Esophagus (tissue), 2 donors: ENCODE data around the gene SPTBN4. TPM values are rescaled to one million over a fixed set of nuclear protein-coding genes. Genes with fewer than 3 reads are reported as not detected.
"Not testable (repeated sequence)": the region's sequence is repeated elsewhere in the genome, so short reads cannot be mapped to it uniquely, and the experiment has no call there.

ENCODE experiments used
- H3K27ac ChIP-seq, 2 donors: one replicate each; pipeline ENCODE4 v1.5.1; 2013; ENCODE audit warnings: low read depth in 2 of 2, mild to moderate bottlenecking in 2 of 2, inconsistent platforms in 1 of 2, low read length in 1 of 2, moderate library complexity in 1 of 2
- H3K27me3 ChIP-seq, 2 donors: one replicate each; pipeline ENCODE4 v1.6.1; 2013; ENCODE audit warnings: low read length in 2 of 2, control low read depth in 1 of 2, mild to moderate bottlenecking in 1 of 2; ENCODE audit not compliant: insufficient read depth in 2 of 2, control insufficient read depth in 1 of 2
- H3K36me3 ChIP-seq, 2 donors: one replicate each; pipeline ENCODE4 v1.6.1; 2013; ENCODE audit warnings: low read length in 1 of 2; ENCODE audit not compliant: control insufficient read depth in 2 of 2, insufficient read depth in 2 of 2
- H3K4me1 ChIP-seq, 2 donors: one replicate each; pipeline ENCODE4 v1.6.1; 2013; ENCODE audit warnings: low read length in 1 of 2; ENCODE audit not compliant: control insufficient read depth in 2 of 2, insufficient read depth in 2 of 2
- H3K4me3 ChIP-seq, 2 donors: one replicate each; pipeline ENCODE4 v1.5.1; 2013; ENCODE audit warnings: low read length in 2 of 2, mild to moderate bottlenecking in 2 of 2, low read depth in 1 of 2, moderate library complexity in 1 of 2
- H3K9me3 ChIP-seq, 2 donors: one replicate each; pipeline ENCODE4 v1.6.1; 2013; ENCODE audit warnings: mild to moderate bottlenecking in 2 of 2, low read depth in 1 of 2, low read length in 1 of 2, moderate library complexity in 1 of 2; ENCODE audit not compliant: control insufficient read depth in 2 of 2, insufficient read depth in 1 of 2
- WGBS, 2 donors: extraction: QIAGEN DNeasy Blood & Tissue Kit; methylation state at CpG; one replicate each; pipeline ENCODE4 v1.1.7; 2013; 5-methylcytosine and 5-hydroxymethylcytosine counted together
- polyA plus RNA-seq, 2 donors: library from polyadenylated mRNA; stranded (reverse); fragments of 200-250 nt; gene quantifications; one replicate each; pipeline ENCODE4 v1.2.3, GENCODE V29; 2013
- donor health status: healthy with polysubstance abuse.
- donor health status: Bipolar disorder and iron deficiency.

The SPTBN4 gene
- polyA plus RNA-seq, 2 donors = 0.68 to 1.2 TPM

DNA sequence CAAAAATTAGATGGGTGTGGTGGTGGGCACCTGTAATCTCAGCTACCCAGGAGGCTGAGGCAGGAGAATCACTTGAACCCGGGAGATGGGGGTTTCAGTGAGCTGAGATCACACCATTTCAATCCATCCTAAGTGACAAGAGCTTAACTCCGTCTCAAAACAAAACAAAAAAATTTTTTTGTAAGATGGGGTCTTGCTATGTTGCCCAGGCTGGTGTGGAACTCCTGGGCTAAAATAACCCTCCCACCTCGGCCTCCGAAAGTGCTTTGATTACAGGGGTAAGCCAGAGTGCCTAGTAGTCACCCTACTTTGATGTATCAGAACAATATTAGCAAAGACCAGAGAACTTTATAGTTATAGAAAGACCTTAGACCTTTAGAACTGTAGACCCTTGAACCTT is 7.9 kb downstream of the SPTBN4 start:
- Histone ChIP-seq H3K9me3 (no peaks in the 10 kb centered on the region), H3K27me3 (no peaks in the 10 kb centered on the region), H3K4me3 (no peak overlapping the region), H3K36me3 (no peaks in the 10 kb centered on the region), H3K4me1 (no peaks in the 10 kb centered on the region), H3K27ac (no peak overlapping the region)
- WGBS, 2 donors = 86 to 91% methylated on average over 4 of the region's 4 CpGs

DNA sequence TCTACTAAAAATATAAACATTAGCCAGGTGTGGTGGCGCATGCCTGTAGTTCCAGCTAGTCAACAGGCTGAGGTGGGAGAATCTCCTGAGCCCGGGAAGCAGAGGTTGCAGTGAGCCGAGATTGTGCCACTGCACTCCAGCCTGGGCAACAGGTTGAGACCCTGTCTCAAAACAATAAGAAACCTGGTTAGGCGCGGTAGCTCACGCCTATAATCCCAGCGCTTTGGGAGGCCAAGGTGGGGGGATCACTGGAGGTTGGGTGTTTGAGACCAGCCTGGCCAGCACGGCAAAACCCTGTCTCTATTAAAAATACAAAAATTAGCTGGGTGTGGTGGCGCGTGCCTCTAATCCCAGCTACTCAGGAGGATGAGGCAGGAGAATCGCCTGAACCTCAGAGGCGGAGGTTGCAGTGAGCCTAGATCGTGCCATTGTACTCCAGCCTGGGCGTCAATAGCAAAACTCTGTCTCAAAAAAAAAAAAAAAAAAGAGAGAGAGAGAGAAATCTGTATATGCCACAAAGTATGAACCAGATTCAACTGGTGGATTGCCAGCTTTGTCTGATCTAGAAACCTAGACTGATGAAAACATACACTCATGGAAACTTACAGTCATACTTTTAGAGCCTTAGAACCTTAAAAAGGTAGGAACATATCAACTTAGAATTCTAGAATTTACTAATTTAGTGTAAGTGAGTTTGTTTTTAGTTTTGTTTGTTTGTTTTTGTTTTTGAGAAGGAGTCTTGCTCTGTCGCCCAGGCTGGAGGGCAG is 9.3 kb downstream of the SPTBN4 start:
- not testable (repeated sequence) for H3K27me3 ChIP-seq, H3K36me3 ChIP-seq, H3K4me1 ChIP-seq, H3K4me3 ChIP-seq, H3K9me3 ChIP-seq, H3K27ac ChIP-seq
- WGBS, 2 donors = 86 to 88% methylated on average over 15 of the region's 15 CpGs

DNA sequence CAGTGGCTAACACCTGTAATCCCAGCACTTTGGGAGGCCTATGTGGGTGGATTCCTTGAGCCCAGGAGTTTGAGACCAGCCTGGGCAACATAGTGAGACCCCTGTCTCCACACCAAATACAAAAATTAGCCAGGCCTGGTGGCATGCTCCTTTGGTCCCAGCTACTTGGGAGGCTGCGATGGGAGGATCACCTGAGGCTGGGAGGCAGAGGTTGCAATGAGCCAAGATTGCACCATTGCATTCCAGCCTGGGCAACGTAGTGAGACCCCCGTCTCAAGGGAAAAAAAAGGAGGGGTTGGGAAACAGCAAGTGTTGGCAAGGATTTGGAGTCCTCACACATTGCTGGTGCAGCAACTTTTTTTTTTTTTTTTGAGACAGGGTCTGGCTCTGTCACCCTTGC is 19.2 kb downstream of the SPTBN4 start:
- Histone ChIP-seq H3K27ac (no peak overlapping the region), H3K36me3 (no peaks in the 10 kb centered on the region), H3K9me3 (no peaks in the 10 kb centered on the region), H3K27me3 (no peaks in the 10 kb centered on the region), H3K4me3 (no peak overlapping the region), H3K4me1 (peaks cover 3 to 4% of the 10 kb centered on the region in 2 donors)
- 92% methylated on average over 3 of the region's 3 CpGs for WGBS, 2 donors

DNA sequence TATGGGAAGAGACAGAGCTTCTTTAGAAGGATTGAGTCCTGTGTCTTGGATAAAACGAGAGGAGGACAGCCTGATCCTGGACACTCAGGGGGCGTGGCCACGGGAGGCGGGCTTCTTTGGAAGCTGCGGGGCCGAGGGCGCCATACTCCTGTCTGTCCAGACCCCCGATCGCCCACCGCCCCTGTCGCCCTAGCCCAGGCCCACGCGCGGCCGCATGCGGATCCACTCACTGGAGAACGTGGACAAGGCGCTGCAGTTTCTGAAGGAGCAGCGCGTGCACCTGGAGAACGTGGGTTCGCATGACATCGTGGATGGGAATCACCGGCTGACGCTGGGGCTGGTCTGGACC is 23.1 kb downstream of the SPTBN4 start:
- H3K36me3 ChIP-seq = no peaks in the 10 kb centered on the region
- 67 to 74% methylated on average over 25 of the region's 25 CpGs for WGBS, 2 donors
- H3K9me3 ChIP-seq = no peaks in the 10 kb centered on the region
- H3K4me1 ChIP-seq = peaks cover 3 to 4% of the 10 kb centered on the region in 2 donors
- H3K27ac ChIP-seq = no peak overlapping the region
- no peaks in the 10 kb centered on the region for H3K27me3 ChIP-seq
- H3K4me3 ChIP-seq = no peak overlapping the region

DNA sequence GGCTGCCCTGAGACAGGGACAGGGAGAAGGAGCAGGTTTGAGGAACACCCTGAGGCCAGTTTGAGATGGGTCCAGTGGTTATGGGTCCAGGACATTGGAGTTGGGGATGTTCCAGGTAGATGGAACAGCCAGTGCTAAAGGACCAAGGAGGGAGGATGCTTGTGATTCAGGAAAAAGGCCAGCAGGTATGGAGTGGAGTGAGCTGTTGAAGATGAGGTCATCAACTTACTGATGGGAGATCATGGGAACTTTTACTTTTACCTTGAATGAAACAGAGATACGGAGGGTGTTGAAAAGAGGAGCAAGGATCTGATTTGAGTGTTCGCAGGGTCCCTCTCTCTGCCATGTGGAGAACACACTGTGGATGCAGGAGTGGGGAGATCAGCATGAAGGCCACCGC is 25.5 kb downstream of the SPTBN4 start:
- Histone ChIP-seq H3K27me3 (no peaks in the 10 kb centered on the region), H3K4me3 (no peak overlapping the region), H3K9me3 (no peaks in the 10 kb centered on the region), H3K4me1 (peaks cover 3 to 4% of the 10 kb centered on the region in 2 donors), H3K27ac (no peak overlapping the region), H3K36me3 (peaks cover 0 to 2% of the 10 kb centered on the region in 2 donors)
- 94 to 95% methylated on average over 3 of the region's 3 CpGs for WGBS, 2 donors

DNA sequence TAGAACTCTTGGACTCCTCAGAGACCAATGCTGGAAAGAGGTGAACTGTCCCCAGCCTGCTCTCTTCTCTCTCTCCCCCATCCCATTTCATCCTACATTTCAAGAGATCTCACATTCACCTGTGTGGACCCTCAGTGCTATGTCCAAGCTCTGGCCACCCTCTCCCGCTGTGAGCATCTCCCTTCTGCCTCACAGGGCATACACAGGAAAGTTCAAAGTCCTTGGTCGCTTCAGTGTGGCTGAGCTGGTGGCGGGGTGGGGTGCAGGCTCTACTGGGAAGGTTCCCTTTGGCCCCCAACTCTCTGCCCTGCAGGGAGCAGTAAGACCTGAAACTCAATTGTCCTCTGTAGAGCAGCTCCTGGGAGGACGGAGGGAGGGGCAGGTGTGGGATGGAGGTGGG is 27.0 kb downstream of the SPTBN4 start:
- WGBS, 2 donors = 47 to 63% methylated on average over 4 of the region's 4 CpGs
- Histone ChIP-seq H3K9me3 (no peaks in the 10 kb centered on the region), H3K36me3 (peaks cover 0 to 3% of the 10 kb centered on the region in 2 donors), H3K4me1 (no peaks in the 10 kb centered on the region), H3K27me3 (no peaks in the 10 kb centered on the region), H3K4me3 (no peak overlapping the region), H3K27ac (no peak overlapping the region)

DNA sequence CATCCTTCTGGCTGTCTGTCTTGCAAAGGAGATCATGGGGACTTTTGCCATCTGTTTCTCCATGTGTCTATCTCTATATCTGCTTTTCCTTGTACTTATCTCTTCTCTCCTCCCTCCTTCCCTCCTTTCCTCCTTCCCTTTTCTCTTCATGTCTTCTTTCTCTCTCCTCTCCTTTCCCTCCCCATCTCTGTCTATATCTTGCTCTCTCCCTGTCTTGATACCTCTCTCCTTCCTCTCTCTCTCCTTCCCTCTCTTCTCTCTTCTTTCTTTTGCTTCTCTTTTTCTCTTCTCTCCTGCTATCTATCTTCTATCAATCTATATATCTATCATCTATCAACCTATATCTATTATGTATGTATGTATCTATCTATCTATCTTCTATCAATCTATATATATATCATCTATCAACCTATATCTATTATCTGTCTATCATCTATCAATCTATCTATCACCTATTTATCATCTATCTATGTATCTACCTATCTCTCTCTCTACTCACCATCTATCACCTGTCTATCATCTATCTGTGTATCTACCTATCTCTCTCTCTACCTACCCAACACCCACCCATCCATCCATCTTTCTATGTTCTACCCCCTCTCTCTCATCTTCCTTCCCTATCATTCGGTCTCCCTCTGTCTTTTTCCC is 27.5 kb downstream of the SPTBN4 start:
- 69 to 71% methylated on average over 1 of the region's 1 CpG for WGBS, 2 donors
- Histone ChIP-seq H3K4me3 (no peak overlapping the region), H3K9me3 (no peaks in the 10 kb centered on the region)

DNA sequence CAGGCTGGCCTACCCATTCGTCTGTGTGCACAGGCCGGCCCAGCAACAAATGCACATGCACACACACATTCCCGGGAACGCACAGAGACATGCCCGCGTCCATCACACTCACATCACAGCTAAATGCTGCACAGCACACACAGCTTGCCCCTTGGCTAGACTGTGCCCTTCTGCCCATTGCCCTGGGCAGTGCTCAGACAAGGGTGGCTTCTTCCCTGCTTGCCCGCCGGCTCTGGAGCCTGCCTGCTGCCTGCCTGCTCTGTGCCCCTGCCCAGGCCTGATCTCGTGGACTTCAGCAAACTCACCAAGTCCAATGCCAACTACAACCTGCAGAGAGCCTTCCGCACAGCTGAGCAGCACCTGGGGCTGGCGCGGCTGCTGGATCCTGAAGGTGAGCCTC is 30.4 kb downstream of the SPTBN4 start:
- no peaks in the 10 kb centered on the region for H3K27me3 ChIP-seq
- H3K4me1 ChIP-seq = no peaks in the 10 kb centered on the region
- no peak overlapping the region for H3K4me3 ChIP-seq
- no peak overlapping the region for H3K27ac ChIP-seq
- peaks cover 0 to 3% of the 10 kb centered on the region in 2 donors for H3K36me3 ChIP-seq
- WGBS, 2 donors = 88 to 91% methylated on average over 12 of the region's 12 CpGs
- no peaks in the 10 kb centered on the region for H3K9me3 ChIP-seq

More for the DNA sequence above, 27.5 kb downstream of the SPTBN4 start:
- peaks cover 0 to 3% of the 10 kb centered on the region in 2 donors for H3K36me3 ChIP-seq
- no peak overlapping the region for H3K27ac ChIP-seq
- H3K27me3 ChIP-seq = no peaks in the 10 kb centered on the region
- no peaks in the 10 kb centered on the region for H3K4me1 ChIP-seq

DNA sequence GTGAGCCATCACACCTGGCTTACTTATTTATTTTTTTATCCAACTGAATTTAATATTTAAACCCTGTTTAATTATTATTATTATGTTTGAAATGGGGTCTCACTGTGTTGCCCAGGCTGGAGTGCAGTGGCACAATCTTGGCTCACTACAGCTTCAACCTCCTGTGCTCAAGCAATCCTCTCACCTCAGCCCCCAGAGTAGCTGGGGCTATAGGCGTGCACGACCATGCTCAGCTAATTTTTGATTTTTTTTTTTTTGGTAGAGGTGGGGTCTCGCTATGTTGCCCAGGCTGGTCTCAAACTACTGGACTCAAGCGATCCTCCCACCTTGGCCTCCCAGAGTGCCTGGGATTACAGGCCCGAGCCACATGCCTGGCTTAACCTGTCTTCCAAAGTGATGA is 32.5 kb downstream of the SPTBN4 start:
- Histone ChIP-seq H3K27ac (no peak overlapping the region), H3K9me3 (no peaks in the 10 kb centered on the region), H3K4me3 (no peak overlapping the region), H3K4me1 (no peaks in the 10 kb centered on the region), H3K36me3 (peaks cover 0 to 3% of the 10 kb centered on the region in 2 donors), H3K27me3 (no peaks in the 10 kb centered on the region)
- WGBS, 2 donors = 77 to 80% methylated on average over 5 of the region's 5 CpGs
